ENCODE measurements around the gene CIT.

DNA sequence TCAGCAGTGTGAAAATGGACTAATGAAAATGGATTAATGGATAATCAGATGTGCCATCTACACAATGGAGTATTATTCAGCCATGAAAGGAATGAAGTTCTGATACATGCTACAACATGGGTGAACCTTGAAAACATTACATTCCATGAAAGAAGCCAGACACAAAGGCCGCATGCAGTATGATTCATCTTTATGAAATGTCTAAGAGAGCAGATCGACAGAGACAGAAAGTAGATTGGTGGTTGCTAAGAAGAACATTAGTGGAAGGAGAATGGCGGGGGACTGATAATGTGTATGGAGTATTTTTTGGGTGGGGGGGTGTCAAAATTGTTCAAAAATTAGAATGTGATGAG is 161.9 kb downstream of the CIT start:
- TF ChIP-seq, protein P1, sequence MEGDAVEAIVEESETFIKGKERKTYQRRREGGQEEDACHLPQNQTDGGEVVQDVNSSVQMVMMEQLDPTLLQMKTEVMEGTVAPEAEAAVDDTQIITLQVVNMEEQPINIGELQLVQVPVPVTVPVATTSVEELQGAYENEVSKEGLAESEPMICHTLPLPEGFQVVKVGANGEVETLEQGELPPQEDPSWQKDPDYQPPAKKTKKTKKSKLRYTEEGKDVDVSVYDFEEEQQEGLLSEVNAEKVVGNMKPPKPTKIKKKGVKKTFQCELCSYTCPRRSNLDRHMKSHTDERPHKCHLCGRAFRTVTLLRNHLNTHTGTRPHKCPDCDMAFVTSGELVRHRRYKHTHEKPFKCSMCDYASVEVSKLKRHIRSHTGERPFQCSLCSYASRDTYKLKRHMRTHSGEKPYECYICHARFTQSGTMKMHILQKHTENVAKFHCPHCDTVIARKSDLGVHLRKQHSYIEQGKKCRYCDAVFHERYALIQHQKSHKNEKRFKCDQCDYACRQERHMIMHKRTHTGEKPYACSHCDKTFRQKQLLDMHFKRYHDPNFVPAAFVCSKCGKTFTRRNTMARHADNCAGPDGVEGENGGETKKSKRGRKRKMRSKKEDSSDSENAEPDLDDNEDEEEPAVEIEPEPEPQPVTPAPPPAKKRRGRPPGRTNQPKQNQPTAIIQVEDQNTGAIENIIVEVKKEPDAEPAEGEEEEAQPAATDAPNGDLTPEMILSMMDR (IDR thresholded peaks at IDR 0.05): no peak
- TF ChIP-seq POLR2A (IDR thresholded peaks at IDR 0.05): no peak

Measured in Peyer's patch (tissue), 4 donors.